Naive thymus-derived CD4-positive, alpha-beta T cell (primary cell): ENCODE measurements around the gene SLC23A3. TPM values are rescaled to one million over a fixed set of nuclear protein-coding genes. Genes with fewer than 3 reads are reported as not detected.

Experiments used
- ATAC-seq: fragments of 150-1000 bp; cut with Tn5 transposase; 2 replicates; pipeline ENCODE4 v1.10.0; 2021; ENCODE audit warnings: mild to moderate bottlenecking, moderate library complexity
- CTCF ChIA-PET: fragments of 350-600 bp; sonication (Branson Sonifier 250); formaldehyde crosslinking; loops from one replicate; lab custom pipeline; 2021; ENCODE audit warnings: antibody characterized with exemption; lab: Charles Lee
- POLR2A ChIA-PET: fragments of 350-600 bp; sonication (Branson Sonifier 250); formaldehyde crosslinking; loops from one replicate; lab custom pipeline; 2021; ENCODE audit warnings: antibody characterized with exemption, inconsistent platforms; lab: Charles Lee
- DNase-seq, 9 donors: peaks; one replicate each; pipeline versions ENCODE4 v3.0.0 to v3.0.0-alpha.2; 2020 to 2022; ENCODE audit warnings: mixed read lengths in 1 of 9
- H3K27ac ChIP-seq: one replicate; pipeline ENCODE4 v1.7.0; 2013; ENCODE audit warnings: mild to moderate bottlenecking, low read depth, low read length, moderate library complexity
- H3K27me3 ChIP-seq, 2 donors: one replicate each; pipeline ENCODE4 v1.7.0; 2013; ENCODE audit warnings: low read length in 2 of 2, mild to moderate bottlenecking in 2 of 2, moderate library complexity in 2 of 2; ENCODE audit not compliant: control insufficient read depth in 2 of 2, insufficient read depth in 2 of 2
- H3K36me3 ChIP-seq, 3 experiments: 1 replicate in 2 of 3; 2 replicates in 1 of 3; pipeline ENCODE4 v1.7.0; 2013; ENCODE audit warnings: low read length in 3 of 3, mild to moderate bottlenecking in 3 of 3, moderate library complexity in 1 of 3; ENCODE audit not compliant: insufficient read depth in 3 of 3, control insufficient read depth in 2 of 3
- H3K4me1 ChIP-seq, 2 donors: one replicate each; pipeline ENCODE4 v1.7.0; 2013; ENCODE audit warnings: low read length in 2 of 2, mild to moderate bottlenecking in 2 of 2, moderate library complexity in 1 of 2; ENCODE audit not compliant: control insufficient read depth in 2 of 2, insufficient read depth in 2 of 2
- H3K4me3 ChIP-seq: 2 replicates; pipeline ENCODE4 v1.7.0; 2013; ENCODE audit warnings: mild to moderate bottlenecking, low read length
- H3K9me3 ChIP-seq, 3 experiments: 1 replicate in 2 of 3; 2 replicates in 1 of 3; pipeline ENCODE4 v1.7.0; 2013; ENCODE audit warnings: low read length in 3 of 3; ENCODE audit not compliant: control insufficient read depth in 2 of 3
- H3K27ac Mint-ChIP-seq, 9 donors: one replicate each; pipeline ENCODE4 v1.8.0; 2020 to 2022; ENCODE audit warnings: mixed read lengths in 9 of 9, mild to moderate bottlenecking in 8 of 9, moderate library complexity in 5 of 9, inconsistent platforms in 2 of 9
- H3K27me3 Mint-ChIP-seq, 5 donors: one replicate each; pipeline ENCODE4 v1.8.0; 2021 to 2022; ENCODE audit warnings: mixed read lengths in 5 of 5, mild to moderate bottlenecking in 1 of 5
- H3K36me3 Mint-ChIP-seq, 5 donors: one replicate each; pipeline ENCODE4 v1.8.0; 2020 to 2022; ENCODE audit warnings: mixed read lengths in 5 of 5, mild to moderate bottlenecking in 3 of 5, inconsistent platforms in 1 of 5
- H3K4me1 Mint-ChIP-seq, 7 donors: one replicate each; pipeline ENCODE4 v1.8.0; 2020 to 2022; ENCODE audit warnings: mixed read lengths in 7 of 7, mild to moderate bottlenecking in 3 of 7, inconsistent platforms in 1 of 7
- H3K4me3 Mint-ChIP-seq, 10 donors: one replicate each; pipeline ENCODE4 v1.8.0; 2020 to 2022; ENCODE audit warnings: mild to moderate bottlenecking in 10 of 10, mixed read lengths in 10 of 10, moderate library complexity in 6 of 10, inconsistent platforms in 2 of 10
- H3K9me3 Mint-ChIP-seq, 11 donors: one replicate each; pipeline ENCODE4 v1.8.0; 2020 to 2022; ENCODE audit warnings: mixed read lengths in 11 of 11, mild to moderate bottlenecking in 4 of 11, inconsistent platforms in 1 of 11, moderate library complexity in 1 of 11
- intact Hi-C, 2 donors: fragments of 100-400 bp; cut with micrococcal nuclease; formaldehyde crosslinking; loops; one replicate each; pipeline ENCODE4 v1.15.1; 2023
- polyA plus RNA-seq, 2 donors: library from polyadenylated mRNA; unstranded; fragments of 300-500 nt; fragmentation: Illumina TruSeq; gene quantifications; one replicate each; pipeline ENCODE4 v1.2.3, GENCODE V29; 2021
- total RNA-seq, 6 experiments: library from RNA in 5 of 6; stranded (reverse) in 5 of 6; gene quantifications; 1 replicate in 5 of 6; 2 replicates in 1 of 6; pipeline ENCODE4 v1.2.3 and lab custom pipeline; 2021 to 2026

The SLC23A3 gene
- total and polyA plus RNA-seq, 7 experiments from 2014 or later, result 0.08 to 8.6 (median 2.0) TPM; not detected in 1

- DNase-seq, result no peak
- Mint-ChIP-seq H3K27me3 (no peaks in the 10 kb centered on the region), H3K36me3 (peaks cover 0 to 31% (median 0%) of the 10 kb centered on the region in 5 donors), H3K9me3 (no peaks in the 10 kb centered on the region), H3K4me3 (no peak overlapping the region), H3K4me1 (peaks cover 10 to 41% (median 23%) of the 10 kb centered on the region in 7 donors), H3K27ac (no peak overlapping the region)
- H3K27me3 ChIP-seq, result no peaks in the 10 kb centered on the region
- no peaks in the 10 kb centered on the region for H3K9me3 ChIP-seq
- no peak for ATAC-seq
- ChIA-PET POLR2A (no interaction called here), CTCF (interaction anchor here (1.0 to 1.2 kb wide), 2 partner anchors 55 to 65 kb away, joined by 3 to 4 read pairs; no protein-coding TSS in a partner anchor)
- no peak overlapping the region for H3K4me3 ChIP-seq
- no peak overlapping the region for H3K27ac ChIP-seq
- no peaks in the 10 kb centered on the region for H3K36me3 ChIP-seq
- intact Hi-C loops, result no loop called here
- peaks cover 0 to 12% of the 10 kb centered on the region in 2 donors for H3K4me1 ChIP-seq
Measured at GRCh38 chr2:219123356-219124135, 46.3 kb downstream of the SLC23A3 start.

GRCh38 chr2:219122202-219122980, 47.4 kb downstream of the SLC23A3 start:
- H3K27me3 Mint-ChIP-seq, result no peaks in the 10 kb centered on the region
- Histone ChIP-seq H3K27me3 (no peaks in the 10 kb centered on the region), H3K9me3 (no peaks in the 10 kb centered on the region), H3K4me3 (no peak overlapping the region), H3K4me1 (peaks cover 0 to 12% of the 10 kb centered on the region in 2 donors), H3K36me3 (no peaks in the 10 kb centered on the region), H3K27ac (no peak overlapping the region)
- POLR2A ChIA-PET, result interaction anchor here (0.6 kb wide), 1 partner anchor 99 kb away, joined by 3 read pairs; no protein-coding TSS in a partner anchor
- H3K9me3 Mint-ChIP-seq, result no peaks in the 10 kb centered on the region
- CTCF ChIA-PET, result interaction anchor here (0.5 to 1.5 kb wide), 7 partner anchors 53 to 595 kb away, joined by 3 to 5 read pairs (median 3); no protein-coding TSS in a partner anchor
- peak overlapping the region in 1 of 10 donors; percentile 27 for H3K4me3 Mint-ChIP-seq
- peaks cover 10 to 36% (median 23%) of the 10 kb centered on the region in 7 donors for H3K4me1 Mint-ChIP-seq
- H3K27ac Mint-ChIP-seq, result no peak overlapping the region
- no peak for DNase-seq
- peaks cover 0 to 26% (median 2%) of the 10 kb centered on the region in 5 donors for H3K36me3 Mint-ChIP-seq
- ATAC-seq, result no peak
- intact Hi-C loops, result no loop called here

- ChIA-PET POLR2A (no interaction called here), CTCF (interaction anchor here (0.7 to 4.9 kb wide), 6 partner anchors 14 to 90 kb away, joined by 3 to 29 read pairs (median 4); no protein-coding TSS in a partner anchor)
- ATAC-seq (no peak), DNase-seq (no peak)
- H3K4me1 Mint-ChIP-seq, result peaks cover 10 to 28% (median 11%) of the 10 kb centered on the region in 7 donors
- no peaks in the 10 kb centered on the region for H3K9me3 Mint-ChIP-seq
- peaks cover 0 to 17% (median 0%) of the 10 kb centered on the region in 5 donors for H3K36me3 Mint-ChIP-seq
- no peaks in the 10 kb centered on the region for H3K27me3 Mint-ChIP-seq
- Histone ChIP-seq H3K36me3 (peaks cover 0 to 4% (median 0%) of the 10 kb centered on the region in 3 experiments), H3K4me1 (peaks cover 0 to 12% of the 10 kb centered on the region in 2 donors), H3K4me3 (no peak overlapping the region), H3K27me3 (no peaks in the 10 kb centered on the region), H3K9me3 (no peaks in the 10 kb centered on the region), H3K27ac (no peak overlapping the region)
- no peak overlapping the region for H3K27ac Mint-ChIP-seq
- no peak overlapping the region for H3K4me3 Mint-ChIP-seq
- intact Hi-C loops, result no loop called here
Measured at GRCh38 chr2:219120082-219120481, 49.7 kb downstream of the SLC23A3 start.

- Histone ChIP-seq H3K27ac (no peak overlapping the region), H3K27me3 (no peaks in the 10 kb centered on the region), H3K4me3 (no peak overlapping the region), H3K36me3 (peaks cover 0 to 4% (median 0%) of the 10 kb centered on the region in 3 experiments), H3K4me1 (peaks cover 0 to 7% of the 10 kb centered on the region in 2 donors), H3K9me3 (no peaks in the 10 kb centered on the region)
- DNase-seq (peak; percentile 14 to 50 (median 34)), ATAC-seq (peak; percentile 66)
- Mint-ChIP-seq H3K4me3 (no peak overlapping the region), H3K9me3 (no peaks in the 10 kb centered on the region), H3K27me3 (no peaks in the 10 kb centered on the region), H3K36me3 (peaks cover 0 to 17% (median 0%) of the 10 kb centered on the region in 5 donors), H3K4me1 (peaks cover 4 to 22% (median 11%) of the 10 kb centered on the region in 7 donors), H3K27ac (no peak overlapping the region)
- intact Hi-C loops, result loop anchor here (1.0 kb wide), 5 partner anchors 61 to 266 kb away; no protein-coding TSS in a partner anchor
- ChIA-PET CTCF (interaction anchor here (0.7 to 4.9 kb wide), 8 partner anchors 15 to 137 kb away, joined by 3 to 29 read pairs (median 4); no protein-coding TSS in a partner anchor), POLR2A (interaction anchor here (0.7 kb wide), 1 partner anchor 389 kb away, joined by 3 read pairs; no protein-coding TSS in a partner anchor)
Measured at GRCh38 chr2:219119422-219120043, 50.3 kb downstream of the SLC23A3 start.

- H3K27me3 Mint-ChIP-seq, result no peaks in the 10 kb centered on the region
Measured at GRCh38 chr2:219118504-219118903, 51.3 kb downstream of the SLC23A3 start.

More at GRCh38 chr2:219118504-219118903, 51.3 kb downstream of the SLC23A3 start:
- Mint-ChIP-seq H3K27ac (no peak overlapping the region), H3K9me3 (no peaks in the 10 kb centered on the region), H3K4me1 (peaks cover 0 to 16% (median 8%) of the 10 kb centered on the region in 7 donors), H3K36me3 (peaks cover 0 to 16% (median 0%) of the 10 kb centered on the region in 5 donors), H3K4me3 (no peak overlapping the region)
- ChIA-PET POLR2A (no interaction called here), CTCF (interaction anchor here (0.9 to 4.9 kb wide), 4 partner anchors 37 to 60 kb away, joined by 3 to 29 read pairs (median 4); no protein-coding TSS in a partner anchor)
- intact Hi-C loops, result no loop called here
- DNase-seq (no peak), ATAC-seq (no peak)
- Histone ChIP-seq H3K4me3 (no peak overlapping the region), H3K27ac (no peak overlapping the region), H3K36me3 (peaks cover 0 to 4% (median 0%) of the 10 kb centered on the region in 3 experiments), H3K9me3 (no peaks in the 10 kb centered on the region), H3K27me3 (no peaks in the 10 kb centered on the region), H3K4me1 (no peaks in the 10 kb centered on the region)
